ENCODE measurements around the gene AIP. TPM values are rescaled to one million over a fixed set of nuclear protein-coding genes. Genes with fewer than 3 reads are reported as not detected.

The AIP gene
- total RNA-seq, 1 donor from 2014 or later, result 58.8 TPM

DNA sequence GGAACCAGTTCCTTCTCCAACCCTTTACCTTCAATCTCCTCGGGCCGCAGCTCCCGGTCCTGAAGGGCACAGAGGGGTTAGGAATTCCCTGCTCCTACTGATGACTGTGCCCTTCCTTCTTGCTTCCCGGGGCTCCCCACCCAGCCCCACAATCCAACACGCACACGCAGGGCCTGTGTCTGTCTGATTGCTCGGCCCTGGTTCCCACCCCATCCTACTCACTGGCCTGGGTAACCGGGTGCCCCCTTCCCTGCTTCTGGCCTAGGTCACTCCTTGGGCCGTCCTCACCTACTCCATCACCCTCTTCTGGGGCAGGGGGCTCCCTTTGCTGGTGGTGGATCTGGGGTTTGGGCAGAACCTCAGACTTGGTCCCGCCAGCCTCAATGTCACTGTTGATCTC, 39.1 kb downstream of the AIP start:
- no peaks in the 10 kb centered on the region for H3K9me3 Mint-ChIP-seq (ENCODE audit: low read depth)
- no peak for DNase-seq (ENCODE audit: low spot score)
- H3K27me3 Mint-ChIP-seq (ENCODE audit: low read depth), result peaks cover 6% of the 10 kb centered on the region
- no peaks in the 10 kb centered on the region for H3K4me1 Mint-ChIP-seq (ENCODE audit: low read depth)
- H3K4me3 Mint-ChIP-seq (ENCODE audit: unreplicated experiment), result no peak overlapping the region
- TF ChIP-seq CTCF (IDR thresholded peaks at IDR 0.05), result no peak
- no peaks in the 10 kb centered on the region for H3K36me3 Mint-ChIP-seq (ENCODE audit: low read depth)
- H3K27ac Mint-ChIP-seq (ENCODE audit: unreplicated experiment), result no peak overlapping the region

DNA sequence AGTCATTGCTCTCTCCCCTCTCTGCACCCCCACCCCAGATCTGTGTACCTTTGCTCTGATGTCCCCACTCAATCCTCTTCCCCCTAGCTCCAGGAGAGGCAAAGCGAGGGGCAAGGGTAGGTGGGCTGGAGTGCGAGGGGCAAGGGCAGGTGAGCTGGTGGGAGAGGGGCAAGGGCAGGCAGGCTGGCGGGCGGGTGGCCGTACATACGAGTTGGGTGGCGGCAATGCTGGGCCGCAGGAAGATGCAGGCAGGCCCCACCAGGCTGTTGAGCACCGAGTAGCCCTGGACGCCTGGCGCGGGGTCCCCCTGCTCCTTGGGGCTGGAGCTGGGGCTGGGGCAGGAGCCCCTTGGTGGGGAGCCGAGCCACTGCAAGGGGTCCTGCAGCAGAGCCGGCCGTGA, 39.5 kb downstream of the AIP start:
- Mint-ChIP-seq H3K36me3 (ENCODE audit: low read depth) (no peaks in the 10 kb centered on the region), H3K27ac (ENCODE audit: unreplicated experiment) (no peak overlapping the region), H3K4me3 (ENCODE audit: unreplicated experiment) (no peak overlapping the region)

GRCh38 chr11:67522844-67523555, 40.2 kb downstream of the AIP start, which contains the start of gene CABP2:
Gene CABP2 (minus strand): TSS chr11:67523446. CDS start chr11:67523326, 120 bp downstream.
- no peak for TF ChIP-seq CTCF (IDR thresholded peaks at IDR 0.05)
- no peaks in the 10 kb centered on the region for H3K4me1 Mint-ChIP-seq (ENCODE audit: low read depth)
- peaks cover 10% of the 10 kb centered on the region for H3K27me3 Mint-ChIP-seq (ENCODE audit: low read depth)
- no peak for DNase-seq (ENCODE audit: low spot score)
- H3K9me3 Mint-ChIP-seq (ENCODE audit: low read depth), result no peaks in the 10 kb centered on the region
- no peak within 1 kb of the TSS for H3K4me3 Mint-ChIP-seq (ENCODE audit: unreplicated experiment)
- H3K27ac Mint-ChIP-seq (ENCODE audit: unreplicated experiment), result no peak within 1 kb of the TSS
- no peaks in the 10 kb centered on the region for H3K36me3 Mint-ChIP-seq (ENCODE audit: low read depth)

More for the DNA sequence above, 39.5 kb downstream of the AIP start:
- Mint-ChIP-seq H3K9me3 (ENCODE audit: low read depth) (no peaks in the 10 kb centered on the region), H3K27me3 (ENCODE audit: low read depth) (peaks cover 8% of the 10 kb centered on the region), H3K4me1 (ENCODE audit: low read depth) (no peaks in the 10 kb centered on the region)
- no peak for TF ChIP-seq CTCF (IDR thresholded peaks at IDR 0.05)
- DNase-seq (ENCODE audit: low spot score), result no peak

GRCh38 chr11:67523556-67524479, 41.0 kb downstream of the AIP start:
- no peak for TF ChIP-seq CTCF (IDR thresholded peaks at IDR 0.05)
- no peaks in the 10 kb centered on the region for H3K36me3 Mint-ChIP-seq (ENCODE audit: low read depth)
- H3K27me3 Mint-ChIP-seq (ENCODE audit: low read depth), result peaks cover 12% of the 10 kb centered on the region
- DNase-seq (ENCODE audit: low spot score), result no peak
- H3K4me1 Mint-ChIP-seq (ENCODE audit: low read depth), result no peaks in the 10 kb centered on the region
- no peak overlapping the region for H3K4me3 Mint-ChIP-seq (ENCODE audit: unreplicated experiment)
- H3K27ac Mint-ChIP-seq (ENCODE audit: unreplicated experiment), result no peak overlapping the region
- H3K9me3 Mint-ChIP-seq (ENCODE audit: low read depth), result no peaks in the 10 kb centered on the region

GRCh38 chr11:67524480-67524808, 41.6 kb downstream of the AIP start:
- Mint-ChIP-seq H3K27me3 (ENCODE audit: low read depth) (peaks cover 12% of the 10 kb centered on the region), H3K9me3 (ENCODE audit: low read depth) (no peaks in the 10 kb centered on the region), H3K36me3 (ENCODE audit: low read depth) (no peaks in the 10 kb centered on the region), H3K4me1 (ENCODE audit: low read depth) (no peaks in the 10 kb centered on the region), H3K4me3 (ENCODE audit: unreplicated experiment) (no peak overlapping the region), H3K27ac (ENCODE audit: unreplicated experiment) (no peak overlapping the region)
- no peak for TF ChIP-seq CTCF (IDR thresholded peaks at IDR 0.05)
- no peak for DNase-seq (ENCODE audit: low spot score)
